Measurements from ENCODE around the gene HDAC10.

HDAC10 gene

GRCh38 chr22:50197856-50198623 is 53.0 kb downstream of the HDAC10 start:
- no peak for DNase-seq

- no peak for DNase-seq
These were observed 53.9 kb downstream of the HDAC10 start for GRCh38 chr22:50197000-50197800.

- DNase-seq: no peak
These were observed 54.8 kb downstream of the HDAC10 start for GRCh38 chr22:50196256-50196655.

Measured in NCI-H526 treated with DMSO at 0.1 percent for 48 hours (cell line).